Activated CD8-positive, alpha-beta memory T cell treated with anti-CD3 and anti-CD28 coated beads, Interleukin-2, amount 50 U/mL, for 1 hour (primary cell): Measurements from ENCODE around the gene FEM1C.

Experiments
- DNase-seq: peaks from one replicate; pipeline ENCODE4 v3.0.0-alpha.2; 2020; ENCODE audit errors: extremely low read depth

Gene FEM1C, protein sequence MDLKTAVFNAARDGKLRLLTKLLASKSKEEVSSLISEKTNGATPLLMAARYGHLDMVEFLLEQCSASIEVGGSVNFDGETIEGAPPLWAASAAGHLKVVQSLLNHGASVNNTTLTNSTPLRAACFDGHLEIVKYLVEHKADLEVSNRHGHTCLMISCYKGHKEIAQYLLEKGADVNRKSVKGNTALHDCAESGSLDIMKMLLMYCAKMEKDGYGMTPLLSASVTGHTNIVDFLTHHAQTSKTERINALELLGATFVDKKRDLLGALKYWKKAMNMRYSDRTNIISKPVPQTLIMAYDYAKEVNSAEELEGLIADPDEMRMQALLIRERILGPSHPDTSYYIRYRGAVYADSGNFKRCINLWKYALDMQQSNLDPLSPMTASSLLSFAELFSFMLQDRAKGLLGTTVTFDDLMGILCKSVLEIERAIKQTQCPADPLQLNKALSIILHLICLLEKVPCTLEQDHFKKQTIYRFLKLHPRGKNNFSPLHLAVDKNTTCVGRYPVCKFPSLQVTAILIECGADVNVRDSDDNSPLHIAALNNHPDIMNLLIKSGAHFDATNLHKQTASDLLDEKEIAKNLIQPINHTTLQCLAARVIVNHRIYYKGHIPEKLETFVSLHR

DNA sequence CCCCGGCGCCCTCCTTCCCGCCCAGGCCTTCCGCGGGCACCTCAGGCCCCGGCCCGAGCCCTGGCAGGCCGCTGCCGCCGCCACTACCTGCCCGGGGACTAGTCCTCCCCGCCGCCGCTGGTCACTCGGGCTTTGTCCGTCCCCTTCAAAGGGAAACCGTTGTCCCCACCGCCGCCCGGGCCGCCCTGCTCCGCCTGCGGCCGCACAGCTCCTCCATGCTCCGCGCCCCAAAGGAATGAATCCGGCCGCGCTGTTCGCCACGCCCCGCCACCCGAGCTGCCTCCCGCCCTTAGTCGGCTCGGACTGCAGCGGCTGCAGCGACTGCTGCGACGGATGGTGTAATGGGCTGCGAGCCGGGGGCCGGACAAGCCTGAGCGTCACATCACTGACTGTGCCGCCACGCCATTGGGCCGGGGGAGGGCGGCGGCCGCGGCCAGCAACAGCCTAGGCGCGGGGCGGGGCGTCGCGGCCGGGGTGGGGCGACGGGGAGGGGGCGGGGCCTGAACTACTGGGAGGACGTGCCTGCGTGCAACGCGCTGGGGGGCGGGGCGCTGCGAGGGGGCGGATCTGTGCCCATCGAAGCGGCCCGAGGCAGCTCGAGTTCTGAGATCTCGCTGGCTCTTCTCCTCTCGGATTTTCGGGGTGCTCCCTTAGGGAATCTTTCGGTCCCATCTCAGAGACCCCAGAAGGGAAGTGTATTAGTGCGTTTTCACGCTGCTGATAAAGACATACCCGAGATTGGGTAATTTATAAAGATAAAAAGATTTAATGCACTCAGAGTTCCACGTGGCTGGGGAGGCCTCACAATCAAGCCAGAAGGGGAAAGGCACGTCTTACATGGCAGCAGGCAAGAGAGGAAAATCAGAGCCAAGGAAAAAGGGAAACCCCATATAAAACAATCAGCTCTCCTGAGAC lies at the start of gene FEM1C:
FEM1C (minus strand) TSS at position 340 of the 915 bp plus-strand sequence. CDS start 1,282 bp downstream, outside the sequence.
- peak; percentile 82 for DNase-seq

DNA sequence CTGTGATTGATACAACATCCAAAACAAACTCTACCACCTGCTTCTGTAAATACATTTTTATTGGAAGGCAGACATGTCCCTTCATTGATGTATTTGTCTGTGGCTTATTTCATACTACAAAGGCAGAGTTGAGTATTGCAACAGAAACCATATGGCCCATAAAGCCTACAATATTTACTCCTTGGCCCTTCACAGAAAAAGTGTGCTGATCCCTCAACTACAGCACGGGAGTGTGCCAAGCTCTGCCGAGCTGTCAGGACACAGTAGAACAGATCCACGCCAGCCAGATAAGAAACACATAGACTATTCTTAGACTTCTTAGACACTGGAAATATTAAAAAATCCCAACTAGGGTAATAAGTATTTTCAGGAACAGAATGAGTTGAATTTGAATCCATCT lies 44.5 kb upstream of the FEM1C start:
- DNase-seq, result no peak

DNA sequence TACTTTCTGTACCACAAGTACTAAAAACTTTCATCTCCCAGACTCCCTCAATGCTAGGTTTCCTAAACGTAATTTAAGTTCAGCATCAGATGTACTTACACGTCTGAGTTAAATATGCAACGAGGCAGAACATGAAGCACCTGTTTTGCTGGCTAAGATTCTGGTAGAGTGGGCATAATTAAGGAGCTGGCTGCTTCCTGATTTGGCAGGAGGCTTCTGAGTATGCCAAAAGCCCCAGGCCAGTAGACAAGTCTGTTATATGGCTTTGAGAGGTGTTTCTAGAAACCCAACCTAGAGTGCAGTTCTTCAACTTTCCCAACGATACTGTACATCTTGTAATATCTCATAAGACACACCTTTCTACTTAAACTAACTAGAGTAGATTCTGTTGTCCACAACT lies 44.1 kb upstream of the FEM1C start:
- no peak for DNase-seq

DNA sequence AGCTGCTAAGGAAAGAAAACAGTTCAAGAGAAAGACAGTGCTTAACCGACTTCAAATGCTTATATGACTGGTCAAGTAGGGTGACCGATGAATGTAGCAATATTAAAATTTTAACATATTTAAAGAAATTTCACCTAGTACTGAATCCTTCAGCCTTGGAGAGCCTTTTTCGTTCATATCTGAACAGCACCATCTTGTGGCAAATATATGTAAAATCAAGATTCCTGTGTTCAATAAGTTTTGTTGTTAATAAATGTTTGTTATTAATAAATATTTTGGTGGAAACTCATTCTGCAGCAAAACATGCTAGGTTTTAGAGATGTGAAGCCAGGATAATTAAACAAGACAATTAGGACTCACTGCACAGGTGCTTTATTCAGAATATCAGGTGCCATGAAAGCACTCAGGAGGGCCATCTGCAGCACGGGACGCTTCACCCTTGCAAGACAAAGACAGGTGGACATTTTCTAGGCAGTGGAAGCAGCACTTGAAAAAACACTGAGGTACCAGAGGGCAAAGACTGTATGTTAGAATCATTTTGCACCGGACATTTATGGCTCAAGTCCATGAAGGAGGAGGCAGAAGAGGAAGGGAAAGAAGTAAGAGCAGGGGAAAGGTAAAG lies 42.1 kb upstream of the FEM1C start:
- no peak for DNase-seq

DNA sequence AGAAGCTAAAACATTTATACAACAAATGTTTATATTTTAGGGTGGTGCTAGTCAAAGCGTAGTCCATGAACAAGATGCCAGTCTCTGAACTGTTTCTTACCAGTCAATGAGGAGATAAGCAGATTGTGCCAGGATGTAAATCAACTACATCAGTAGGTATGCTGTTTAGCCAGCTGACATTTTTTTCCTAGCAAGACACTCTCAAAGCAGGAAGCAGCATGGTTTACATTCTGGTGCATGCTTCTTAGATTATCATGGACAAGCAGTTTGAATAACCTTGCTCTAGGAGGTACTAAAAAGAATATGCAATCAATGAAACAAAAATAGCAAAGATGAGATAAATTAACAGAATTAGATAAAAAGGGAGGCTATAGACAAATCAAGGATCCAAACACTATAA lies 40.7 kb upstream of the FEM1C start:
- no peak for DNase-seq

DNA sequence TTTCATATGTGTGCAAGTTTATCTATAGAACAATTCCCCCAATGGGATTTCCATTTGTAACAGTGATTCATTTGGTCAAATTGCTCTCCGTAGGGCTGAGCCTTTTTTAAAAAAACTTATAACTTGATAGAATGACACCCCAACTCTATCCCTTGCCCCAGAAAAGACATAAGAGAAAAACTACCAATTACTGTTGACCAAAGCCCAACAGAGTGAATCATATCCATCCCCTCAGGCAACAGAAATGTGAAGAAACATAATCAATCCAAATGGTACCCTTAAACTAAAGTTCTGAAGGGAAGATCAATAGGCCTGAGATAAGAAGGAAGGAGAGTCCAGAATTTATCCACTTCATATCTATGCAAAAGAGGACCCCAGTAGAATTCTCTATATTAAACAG lies 39.9 kb upstream of the FEM1C start:
- DNase-seq, result no peak

DNA sequence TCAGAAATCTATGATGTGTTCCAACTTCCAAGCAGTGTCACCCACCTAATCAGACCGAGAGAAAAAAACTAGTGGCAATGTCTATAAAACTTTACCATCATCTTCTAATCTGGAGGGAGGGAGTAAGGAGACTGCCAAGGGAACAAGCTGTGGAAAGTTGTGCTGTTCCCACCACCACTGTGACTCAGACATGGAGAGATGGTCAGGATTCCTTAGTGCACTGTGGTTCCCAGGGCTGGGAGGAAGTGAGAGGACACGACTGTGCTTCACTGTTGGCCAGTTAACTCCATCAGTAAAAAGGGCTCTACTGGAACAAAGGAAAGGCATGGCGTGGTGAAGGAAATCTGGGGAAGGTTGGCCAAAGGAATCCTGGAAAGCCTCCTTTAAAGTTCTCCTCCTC lies 38.9 kb upstream of the FEM1C start:
- DNase-seq, result no peak

DNA sequence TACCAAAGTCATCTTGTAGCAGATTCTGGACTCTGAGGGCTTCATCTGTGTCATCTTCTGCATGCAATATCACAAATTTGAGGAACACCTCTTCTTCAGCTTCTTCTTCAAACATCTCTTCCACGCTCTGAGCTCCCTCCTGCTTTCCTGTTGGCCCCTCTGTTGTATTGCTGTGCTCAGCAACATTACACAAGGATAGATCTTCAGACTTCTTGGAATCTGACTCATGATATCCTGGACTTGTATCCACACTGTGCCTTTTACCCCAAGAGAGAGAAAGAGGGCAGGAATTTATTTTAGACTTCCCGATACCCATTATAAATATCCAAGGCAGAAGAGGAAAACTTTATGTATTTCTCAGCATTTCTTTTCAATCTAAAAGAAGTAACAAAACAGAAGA lies 36.4 kb upstream of the FEM1C start:
- no peak for DNase-seq

DNA sequence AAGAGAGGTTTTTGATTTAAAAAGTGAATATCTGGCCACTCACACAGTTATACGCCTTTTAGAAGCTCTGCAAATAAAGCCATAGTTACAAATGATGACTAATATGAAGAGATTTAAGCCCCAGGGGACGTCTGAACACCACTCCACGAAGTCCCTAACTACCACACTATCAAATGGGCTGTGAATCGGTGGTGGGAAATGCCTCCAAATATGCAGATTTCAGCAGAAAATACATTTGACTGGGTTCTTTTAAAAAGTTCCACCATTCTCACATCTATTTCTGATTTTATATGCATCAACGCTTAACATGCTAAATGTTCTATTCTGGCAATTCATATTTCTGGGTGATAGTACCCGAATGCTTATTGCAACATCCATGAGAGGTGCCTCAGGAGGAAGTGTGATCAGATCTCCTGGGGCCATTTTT lies 35.2 kb upstream of the FEM1C start:
- no peak for DNase-seq

DNA sequence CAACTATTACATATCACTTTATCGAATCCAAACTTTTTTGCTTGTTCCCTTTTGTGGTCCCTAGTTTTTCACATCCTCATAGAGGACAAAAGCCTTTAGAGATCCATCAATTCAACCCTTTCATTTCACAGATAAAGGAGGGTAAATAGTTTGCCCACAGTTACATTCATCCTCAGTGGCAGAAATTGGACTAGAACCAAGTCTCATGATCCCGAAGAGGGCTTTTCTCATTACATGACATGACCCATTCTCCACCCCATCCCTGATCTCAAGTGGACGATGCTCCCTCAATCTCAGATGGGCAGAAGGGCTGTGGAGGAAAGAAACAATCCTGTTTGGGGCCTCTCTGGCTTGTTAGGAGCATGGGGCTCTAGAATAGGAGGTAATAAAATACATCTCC lies 34.6 kb upstream of the FEM1C start:
- no peak for DNase-seq

DNA sequence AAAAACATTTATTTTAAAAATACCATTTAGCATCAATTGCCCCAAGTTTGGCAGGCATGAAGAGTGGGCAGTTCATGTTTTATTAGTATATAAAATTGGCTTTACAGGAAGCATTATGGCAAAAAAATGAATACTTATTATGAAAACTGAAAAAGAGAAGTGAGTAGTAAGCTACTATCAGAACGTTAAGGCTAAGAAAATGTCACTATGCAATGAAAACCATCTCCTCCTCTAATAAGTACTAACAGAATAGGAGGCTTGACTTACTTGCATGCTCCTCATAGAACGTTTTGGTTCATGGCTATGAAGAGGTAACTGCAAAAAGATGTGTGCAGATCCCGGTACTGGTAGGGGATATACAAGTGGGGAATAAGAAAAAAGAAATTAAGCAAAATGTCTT lies 34.1 kb upstream of the FEM1C start:
- no peak for DNase-seq

DNA sequence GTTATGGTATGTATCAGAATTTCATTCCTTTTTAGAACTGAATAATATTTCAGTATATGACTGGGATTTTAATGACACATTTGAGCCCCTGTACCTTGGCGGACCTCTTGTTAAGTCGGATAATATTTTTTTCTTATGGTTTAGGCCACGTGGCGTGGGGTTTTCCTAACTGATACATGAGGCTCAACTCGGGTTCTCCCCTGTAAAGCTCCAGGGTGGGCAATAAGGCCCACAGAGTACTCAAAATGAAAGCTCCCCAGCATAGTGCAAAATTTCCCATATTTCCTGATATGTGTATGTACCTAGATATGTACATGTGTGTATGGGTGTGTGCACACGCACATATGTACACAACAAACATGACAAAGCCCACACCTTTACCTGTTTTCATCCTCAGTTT lies 33.2 kb upstream of the FEM1C start:
- no peak for DNase-seq

DNA sequence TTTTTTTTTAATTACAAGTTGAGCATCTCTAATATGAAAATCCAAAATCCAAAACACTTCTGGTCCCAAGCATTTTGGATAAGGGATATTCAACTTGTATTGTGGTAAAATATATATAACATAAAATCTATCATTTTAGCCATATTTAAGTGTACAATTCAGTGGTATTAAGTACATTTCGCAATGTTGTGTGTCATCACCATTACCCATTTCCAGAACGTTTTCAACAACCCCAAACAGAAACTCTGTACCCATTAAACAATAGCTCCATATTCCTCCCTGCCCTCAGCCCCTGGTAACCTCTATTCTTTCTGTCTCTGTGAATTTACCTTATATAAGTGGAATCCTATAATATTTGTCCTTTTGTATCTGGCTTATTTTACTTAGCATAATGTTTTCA lies 32.8 kb upstream of the FEM1C start:
- DNase-seq, result no peak

DNA sequence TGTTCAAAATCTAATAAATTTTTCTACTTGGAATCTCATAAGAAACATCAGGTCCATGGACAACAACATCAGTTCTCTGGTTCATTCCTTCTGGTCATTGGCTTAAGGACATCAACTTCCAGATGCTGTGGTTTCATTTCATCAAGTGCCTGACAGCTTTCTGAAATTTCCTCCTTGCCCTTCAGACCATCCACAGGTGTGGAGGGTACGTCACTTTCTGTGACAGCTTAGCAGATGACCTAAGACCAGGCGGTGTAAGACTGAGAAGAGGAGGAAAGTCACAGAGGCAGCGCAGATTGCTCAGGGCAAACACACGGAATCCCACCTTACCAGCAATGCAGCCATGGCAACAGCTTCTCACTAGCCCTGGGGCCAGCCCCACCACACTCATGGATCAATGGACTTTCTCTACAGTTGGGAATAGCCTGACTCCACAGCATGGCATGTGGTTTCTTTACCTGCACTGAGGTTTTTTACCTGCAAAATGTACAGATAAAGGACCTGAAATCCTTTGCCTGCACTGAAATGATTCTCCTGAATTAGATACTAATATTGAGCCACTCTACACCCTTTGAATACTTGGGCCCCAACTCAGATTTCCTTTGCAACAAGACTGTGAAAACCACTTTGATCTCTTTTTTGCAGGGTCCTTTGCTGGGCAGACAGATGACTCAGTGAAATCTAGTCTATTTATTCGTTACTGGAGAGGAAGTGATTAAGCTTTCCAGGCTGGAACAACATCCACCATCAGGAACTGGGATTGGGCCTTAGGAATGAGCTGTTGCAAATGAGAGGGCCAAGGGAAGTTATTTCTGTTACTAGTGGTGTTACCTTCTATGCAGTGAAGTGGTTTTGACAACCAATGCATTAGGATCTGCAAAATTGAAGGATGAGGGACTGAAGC lies 30.8 kb upstream of the FEM1C start:
- no peak for DNase-seq

DNA sequence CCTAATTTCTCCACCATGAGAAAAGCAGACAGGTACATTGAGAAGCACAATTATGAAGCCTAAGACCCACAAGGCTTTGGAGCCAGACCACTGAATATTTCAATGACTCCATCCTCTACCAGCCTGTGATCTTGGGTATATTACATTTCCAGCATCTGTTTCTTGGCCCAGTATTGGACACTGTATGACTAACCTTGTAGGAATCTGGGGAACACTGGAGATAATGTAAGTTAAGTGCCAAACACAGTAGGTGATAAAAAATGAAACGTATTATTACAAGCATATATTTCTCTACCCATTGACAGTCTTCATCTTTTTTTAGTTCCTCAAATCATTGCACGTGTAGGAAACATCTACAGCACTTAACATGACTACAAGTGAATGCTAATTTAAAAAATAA lies 28.6 kb upstream of the FEM1C start:
- DNase-seq, result no peak

DNA sequence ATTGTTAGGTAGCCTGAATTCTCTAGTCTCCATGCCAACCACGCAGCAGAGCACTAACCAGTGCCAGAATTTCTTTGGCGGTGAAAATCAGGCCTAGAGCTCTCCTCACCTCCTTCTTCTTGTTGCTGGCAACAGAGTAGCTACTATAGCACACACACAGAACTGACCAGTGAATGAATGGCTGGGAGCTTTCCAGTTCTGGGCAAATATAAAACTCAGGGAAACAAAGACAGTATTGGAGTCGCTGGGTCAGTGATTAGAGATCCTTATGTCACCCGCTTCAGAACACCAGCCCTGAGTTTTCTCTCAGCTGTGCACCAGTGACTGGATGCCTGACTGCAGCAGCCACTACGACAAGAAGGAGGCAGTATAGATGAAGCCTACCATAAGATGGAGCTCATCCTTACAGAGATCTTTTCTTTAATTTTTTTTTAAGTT lies 26.9 kb upstream of the FEM1C start:
- DNase-seq, result no peak

DNA sequence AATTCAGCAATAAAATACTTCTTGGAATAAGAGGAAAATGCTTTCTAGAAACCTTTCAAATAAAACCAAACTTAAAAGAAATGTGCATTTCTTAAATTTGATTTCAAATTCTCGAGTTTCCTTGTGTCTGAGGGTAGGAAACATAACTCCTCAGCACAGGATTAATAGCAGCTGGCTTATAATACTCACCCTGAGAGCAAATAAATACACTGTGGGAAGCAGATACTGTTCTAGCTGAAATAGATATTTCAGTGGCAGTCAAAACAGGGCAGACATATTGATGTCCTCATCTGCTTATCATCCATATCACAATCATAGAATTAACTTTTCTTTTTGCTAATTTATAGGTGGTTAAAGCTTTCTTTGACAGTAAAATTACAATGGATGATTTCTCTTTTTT lies 24.1 kb upstream of the FEM1C start:
- DNase-seq, result no peak

DNA sequence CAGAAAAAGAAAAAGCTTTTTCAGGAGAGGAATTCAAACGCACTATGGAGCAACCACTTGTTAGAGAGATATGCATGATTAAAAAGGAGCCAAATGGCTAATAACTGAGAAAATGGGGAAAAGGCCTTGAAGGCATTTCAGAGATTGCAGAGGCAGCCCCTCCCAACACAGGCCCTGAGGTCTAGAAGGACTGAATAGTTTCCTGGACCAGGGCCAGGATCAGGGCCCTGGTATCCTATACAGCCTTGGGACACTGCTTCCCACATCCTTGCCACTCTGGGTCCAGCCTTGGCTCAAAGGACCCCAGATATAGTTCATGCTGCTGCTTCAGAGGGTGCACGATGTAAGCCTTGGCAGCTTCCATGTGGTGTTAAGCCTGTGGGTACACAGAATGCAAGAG lies 20.7 kb upstream of the FEM1C start:
- no peak for DNase-seq

DNA sequence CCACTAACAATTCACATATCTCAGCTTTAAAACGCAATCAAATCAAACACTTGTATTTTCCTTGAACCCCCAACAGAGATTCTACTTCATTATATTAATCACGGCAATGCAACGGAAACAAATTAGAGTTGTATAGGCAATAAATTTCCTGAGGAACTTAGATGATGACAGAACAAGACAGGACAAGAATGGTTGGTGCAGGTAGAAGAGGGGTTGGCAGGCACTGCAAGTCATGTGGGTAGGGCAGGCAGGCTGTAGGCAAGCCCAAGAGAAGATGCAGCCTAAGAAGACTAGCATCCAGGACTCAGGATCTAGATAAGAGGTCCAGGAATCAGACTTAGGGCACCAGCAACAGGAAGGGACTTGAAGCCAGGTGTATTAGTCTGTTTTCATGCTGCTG lies 16.6 kb upstream of the FEM1C start:
- DNase-seq, result no peak

DNA sequence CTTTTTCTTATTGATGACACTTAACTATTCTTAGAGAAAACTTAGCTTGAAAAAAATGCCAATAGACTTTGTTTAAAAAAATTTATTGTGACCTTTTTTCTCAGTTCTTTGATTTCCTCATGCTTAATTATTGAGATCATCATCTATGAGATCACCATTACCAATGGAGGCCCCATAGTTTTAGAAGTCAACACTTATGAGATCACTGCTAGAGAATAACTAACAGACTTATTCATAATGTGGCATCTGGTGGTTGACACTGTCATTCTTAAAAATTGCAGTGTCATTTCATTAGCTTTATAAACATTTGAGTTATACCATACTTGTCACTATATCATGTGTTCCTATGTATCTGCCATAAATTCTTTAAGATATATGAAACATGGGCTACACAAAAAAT lies 14.9 kb upstream of the FEM1C start:
- DNase-seq, result no peak

DNA sequence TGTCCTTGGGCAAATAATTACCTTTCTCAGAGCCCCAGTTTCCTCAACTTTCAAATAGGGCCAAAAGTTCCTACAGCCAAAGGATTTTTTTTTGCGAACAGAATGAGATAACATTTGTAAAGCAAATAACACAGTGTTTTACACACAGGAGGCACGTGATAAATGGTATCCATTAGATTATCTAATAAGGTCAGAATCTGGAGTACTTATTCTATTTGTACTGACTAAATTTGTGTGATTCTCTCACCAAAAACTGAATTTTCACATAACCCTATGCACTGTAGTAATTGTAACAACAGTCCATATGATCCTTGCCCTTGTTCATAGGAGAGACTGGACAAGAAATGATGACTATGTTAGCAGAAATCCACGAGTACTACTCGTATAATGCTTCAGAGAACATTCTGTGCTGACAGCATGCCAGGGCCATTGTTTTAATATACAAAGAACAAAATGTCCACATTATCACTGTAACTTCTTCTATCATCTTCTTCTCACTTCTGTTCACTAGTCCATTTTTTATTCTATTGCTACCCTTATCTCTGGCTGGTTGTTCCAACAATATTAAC lies 13.9 kb upstream of the FEM1C start:
- DNase-seq, result no peak
